ENCODE measurements around the gene TM6SF1.
"Not testable (repeated sequence)": the region's sequence is repeated elsewhere in the genome, so short reads cannot be mapped to it uniquely, and the experiment has no call there.

The TM6SF1 gene

DNA sequence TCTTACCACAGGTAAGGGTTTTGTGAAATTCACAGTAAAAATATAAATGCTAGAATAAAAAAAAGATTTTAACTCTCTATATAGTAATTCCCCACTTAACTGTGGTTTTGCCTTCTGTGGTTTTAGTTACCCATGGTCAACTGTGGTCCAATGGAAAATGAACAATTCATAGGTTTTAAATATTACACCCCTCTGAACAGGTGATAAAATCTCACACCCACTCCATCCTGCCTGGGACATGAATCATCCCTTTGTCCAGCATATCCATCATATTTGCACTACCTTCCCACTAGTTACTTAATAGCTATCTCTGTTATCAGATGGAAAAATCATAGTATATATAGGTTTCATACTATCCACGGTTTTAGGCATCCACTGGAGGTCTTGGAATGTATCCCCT, 50.9 kb downstream of the TM6SF1 start:
- ATAC-seq (replicated peaks) (no peak), DNase-seq (no peak)
- no peaks in the 10 kb centered on the region for H3K27me3 Mint-ChIP-seq
- H3K27ac Mint-ChIP-seq = no peak overlapping the region
- no peaks in the 10 kb centered on the region for H3K9me3 Mint-ChIP-seq
- no peak overlapping the region for H3K4me3 Mint-ChIP-seq
- H3K36me3 Mint-ChIP-seq = no peaks in the 10 kb centered on the region
- no peaks in the 10 kb centered on the region for H3K4me1 Mint-ChIP-seq

DNA sequence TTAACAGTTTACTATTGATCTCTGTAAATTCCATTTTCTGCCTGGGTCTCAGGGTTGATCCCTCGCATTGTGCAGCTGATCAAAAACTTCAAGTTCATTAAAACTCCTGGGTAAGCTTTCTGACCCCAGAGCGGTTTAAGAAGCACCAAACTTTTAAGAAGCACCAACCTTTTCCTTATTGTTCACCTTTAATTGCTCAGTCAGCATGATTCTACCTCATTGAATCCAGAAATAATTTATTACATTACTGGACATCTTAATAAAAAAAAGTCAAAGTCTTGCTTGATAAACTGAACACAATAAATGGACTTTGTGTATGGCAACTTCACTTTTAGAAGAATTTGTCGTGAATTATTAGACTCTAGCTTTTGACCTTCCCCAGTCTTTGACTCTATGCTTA, 53.3 kb downstream of the TM6SF1 start:
- Mint-ChIP-seq H3K4me1 (no peaks in the 10 kb centered on the region), H3K9me3 (no peaks in the 10 kb centered on the region), H3K4me3 (no peak overlapping the region), H3K36me3 (no peaks in the 10 kb centered on the region), H3K27ac (no peak overlapping the region), H3K27me3 (no peaks in the 10 kb centered on the region)
- DNase-seq (no peak), ATAC-seq (replicated peaks) (no peak)

DNA sequence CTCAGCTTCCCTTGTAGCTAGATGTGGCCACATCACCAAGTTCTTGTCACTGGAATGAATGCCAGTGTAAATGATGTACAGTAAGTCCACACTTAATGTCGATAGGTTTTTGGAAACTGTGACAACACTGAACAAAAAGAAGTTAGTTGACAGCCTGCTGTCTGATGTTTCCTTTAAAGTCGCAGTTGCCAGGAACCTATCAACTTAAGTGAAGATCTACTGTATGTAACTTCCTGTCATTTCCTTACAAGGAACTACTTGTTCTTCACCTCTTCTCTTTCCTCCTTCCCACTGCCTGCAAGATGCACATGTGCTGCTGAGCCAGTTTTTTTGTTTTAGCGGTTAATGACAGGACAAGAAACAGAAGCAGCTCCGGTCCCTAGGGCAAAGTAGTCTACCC, 55.6 kb downstream of the TM6SF1 start:
- no peaks in the 10 kb centered on the region for H3K4me1 Mint-ChIP-seq
- H3K27ac Mint-ChIP-seq = no peak overlapping the region
- H3K36me3 Mint-ChIP-seq = peaks cover 5% of the 10 kb centered on the region in 2 donors
- DNase-seq (no peak), ATAC-seq (replicated peaks) (no peak)
- no peak overlapping the region for H3K4me3 Mint-ChIP-seq
- peaks cover 8% of the 10 kb centered on the region in 2 donors for H3K9me3 Mint-ChIP-seq
- no peaks in the 10 kb centered on the region for H3K27me3 Mint-ChIP-seq

DNA sequence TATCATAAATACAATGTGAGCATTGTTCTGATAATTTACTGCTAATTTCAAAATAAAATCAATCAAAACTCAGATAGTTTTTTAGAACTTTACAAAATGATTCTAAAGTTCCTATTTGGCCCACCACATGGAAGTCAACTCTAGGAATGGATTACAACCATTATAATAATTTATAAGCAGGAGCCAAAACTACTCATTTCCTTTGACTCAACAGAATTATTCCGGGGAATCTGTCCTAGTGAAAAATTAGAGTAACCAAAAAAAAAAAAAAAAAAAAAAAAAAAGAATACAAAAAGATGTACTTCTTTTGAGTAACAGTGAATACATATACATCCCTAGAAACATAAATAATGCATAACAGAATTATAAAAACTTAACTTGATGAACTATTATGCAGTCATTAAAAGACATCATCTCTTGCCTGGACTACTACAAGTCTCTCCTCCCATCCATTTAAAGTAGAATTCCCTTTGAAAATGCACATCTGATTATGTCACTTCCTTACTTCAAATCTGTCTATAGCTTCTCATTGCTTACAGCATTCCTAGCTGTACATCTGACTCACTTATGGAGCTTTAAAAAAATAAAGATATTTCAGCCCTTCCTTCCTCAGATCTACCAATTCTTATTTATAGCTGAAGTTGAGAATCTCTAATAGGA, 56.8 kb downstream of the TM6SF1 start:
- DNase-seq (no peak), ATAC-seq (replicated peaks) (no peak)
- H3K36me3 Mint-ChIP-seq = peaks cover 5 to 8% of the 10 kb centered on the region in 2 donors
- no peak overlapping the region for H3K4me3 Mint-ChIP-seq
- H3K9me3 Mint-ChIP-seq = peaks cover 10 to 11% of the 10 kb centered on the region in 2 donors
- no peaks in the 10 kb centered on the region for H3K4me1 Mint-ChIP-seq
- peaks cover 0 to 4% of the 10 kb centered on the region in 2 donors for H3K27me3 Mint-ChIP-seq
- H3K27ac Mint-ChIP-seq = no peak overlapping the region

DNA sequence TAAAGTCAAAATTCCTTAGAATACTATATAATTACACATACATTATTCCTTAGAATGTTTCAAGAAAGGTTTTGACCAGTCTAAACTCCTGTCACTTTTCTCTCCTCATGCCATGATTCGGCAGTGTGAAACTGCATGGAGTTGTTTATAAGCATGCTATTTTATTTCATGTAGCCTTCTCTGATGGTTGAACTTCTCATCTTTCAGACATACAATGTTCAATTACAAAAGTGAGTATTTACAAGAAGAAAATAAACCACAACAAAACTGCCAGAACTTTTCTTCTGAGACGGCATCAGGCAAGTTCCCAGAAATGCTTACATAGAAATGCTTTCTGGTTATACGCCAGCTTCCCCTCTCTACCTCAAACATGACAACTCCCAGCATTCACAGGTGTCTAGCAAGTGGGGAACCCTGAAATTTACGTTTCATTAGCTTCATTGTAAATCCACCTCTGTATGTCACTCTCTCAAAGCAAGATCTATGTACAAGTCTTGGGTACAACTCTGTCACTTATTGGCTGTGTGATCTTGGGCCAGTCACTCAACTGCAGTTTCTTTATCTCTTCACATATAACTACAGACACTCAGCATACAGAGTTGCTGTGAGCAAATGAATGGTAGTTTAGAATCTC, 57.4 kb downstream of the TM6SF1 start:
- ATAC-seq (replicated peaks) (no peak), DNase-seq (no peak)
- Mint-ChIP-seq H3K36me3 (peaks cover 5 to 8% of the 10 kb centered on the region in 2 donors), H3K4me3 (no peak overlapping the region), H3K9me3 (peaks cover 10 to 11% of the 10 kb centered on the region in 2 donors), H3K4me1 (no peaks in the 10 kb centered on the region), H3K27me3 (peaks cover 0 to 4% of the 10 kb centered on the region in 2 donors), H3K27ac (no peak overlapping the region)

DNA sequence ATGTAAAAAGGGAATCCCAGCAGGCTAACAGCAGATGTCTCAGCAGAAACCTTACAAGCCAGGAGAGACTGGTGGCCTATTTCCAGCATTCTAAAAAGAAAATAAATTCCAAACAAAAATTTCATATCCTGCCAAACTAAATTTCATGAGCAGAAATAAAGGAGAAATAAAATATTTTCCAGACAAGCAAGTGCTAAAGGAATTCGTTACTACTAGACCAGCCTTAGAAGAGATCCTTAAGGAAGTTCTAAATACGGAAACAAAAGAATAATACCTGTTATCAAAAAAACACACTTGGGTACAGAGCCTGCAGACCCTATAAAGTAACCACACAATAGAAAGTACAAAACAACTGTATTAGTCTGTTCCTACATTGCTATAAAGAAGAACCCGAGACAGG, 58.8 kb downstream of the TM6SF1 start:
- Mint-ChIP-seq H3K4me1 (no peaks in the 10 kb centered on the region), H3K36me3 (peaks cover 5 to 8% of the 10 kb centered on the region in 2 donors), H3K4me3 (no peak overlapping the region), H3K27ac (no peak overlapping the region), H3K9me3 (peaks cover 10 to 11% of the 10 kb centered on the region in 2 donors), H3K27me3 (peaks cover 0 to 4% of the 10 kb centered on the region in 2 donors)
- DNase-seq (no peak), ATAC-seq (replicated peaks) (no peak)

DNA sequence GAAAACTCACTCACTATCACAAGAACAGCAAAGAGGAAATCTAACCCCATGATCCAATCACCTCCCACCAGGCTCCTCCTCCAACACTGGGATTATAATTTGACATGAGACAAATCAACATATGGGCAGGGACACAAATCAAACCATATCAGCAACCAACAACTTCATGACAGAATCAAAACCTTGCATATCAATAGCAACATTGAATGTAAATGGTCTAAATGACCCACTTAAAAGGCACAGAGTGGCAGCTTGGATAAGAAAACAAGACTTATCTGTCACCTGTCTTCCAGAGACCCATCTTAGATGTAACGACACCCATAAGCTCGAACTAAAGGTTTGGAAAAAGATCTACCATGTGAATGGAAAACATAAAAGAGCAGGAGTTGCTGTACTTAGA, 59.4 kb downstream of the TM6SF1 start:
- Mint-ChIP-seq H3K4me1 (no peaks in the 10 kb centered on the region), H3K4me3 (no peak overlapping the region), H3K36me3 (peaks cover 5 to 8% of the 10 kb centered on the region in 2 donors), H3K27ac (no peak overlapping the region), H3K27me3 (peaks cover 0 to 4% of the 10 kb centered on the region in 2 donors), H3K9me3 (peaks cover 10 to 11% of the 10 kb centered on the region in 2 donors)
- no peak for ATAC-seq (replicated peaks)
- no peak for DNase-seq

DNA sequence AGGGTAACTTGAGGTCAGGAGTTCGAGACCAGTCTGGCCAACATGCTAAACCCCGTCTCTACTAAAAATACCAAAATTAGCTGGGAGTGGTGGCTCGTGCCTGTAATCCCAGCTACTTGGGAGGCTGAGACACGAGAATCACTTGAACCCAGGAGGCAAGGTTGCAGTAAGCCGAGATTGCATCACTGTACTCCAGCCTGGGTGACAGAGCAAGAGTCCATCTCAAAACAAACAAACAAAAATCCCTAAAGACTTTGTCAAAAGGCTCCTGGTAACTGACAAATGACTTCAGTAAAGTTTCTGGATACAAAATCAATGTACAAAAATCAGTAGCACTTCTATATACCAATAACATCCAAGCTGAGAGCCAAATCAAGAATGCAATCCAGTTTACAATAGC, 62.1 kb downstream of the TM6SF1 start:
- H3K9me3 Mint-ChIP-seq = peaks cover 10 to 11% of the 10 kb centered on the region in 2 donors
- H3K27ac Mint-ChIP-seq; ATAC-seq (replicated peaks); DNase-seq; H3K36me3 Mint-ChIP-seq; H3K4me3 Mint-ChIP-seq; H3K27me3 Mint-ChIP-seq; H3K4me1 Mint-ChIP-seq: not testable (repeated sequence)

DNA sequence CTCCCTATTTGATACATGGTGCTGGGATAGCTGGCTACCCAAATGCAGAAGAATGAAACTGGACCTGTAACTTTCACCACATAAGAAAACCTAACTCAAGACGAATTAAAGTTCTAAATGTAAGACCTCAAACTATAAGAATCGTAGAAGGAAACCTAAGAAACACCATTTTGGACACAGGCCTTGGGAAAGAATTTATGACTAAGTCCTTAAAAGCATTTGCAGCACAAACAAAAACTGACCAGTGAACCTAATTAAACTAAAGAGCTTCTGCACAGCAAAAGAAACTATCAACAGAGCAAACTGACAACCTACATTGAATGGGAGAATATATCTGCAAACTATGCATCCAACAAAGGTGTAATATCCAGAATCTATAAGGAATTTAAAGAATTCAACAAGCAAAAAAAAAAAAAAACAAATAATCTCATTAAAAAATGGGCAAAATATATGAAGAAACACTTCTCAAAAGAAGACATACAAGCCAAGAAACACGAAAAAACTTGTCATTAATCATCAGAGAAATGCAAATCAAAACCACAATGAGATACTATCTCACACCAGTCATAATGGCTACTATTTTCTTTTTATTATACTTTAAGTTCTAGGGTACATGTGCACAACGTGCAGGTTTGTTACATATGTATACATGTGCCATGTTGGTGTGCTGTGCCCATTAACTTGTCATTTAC, 63.2 kb downstream of the TM6SF1 start:
- Mint-ChIP-seq H3K4me3 (no peak overlapping the region), H3K27me3 (peaks cover 0 to 4% of the 10 kb centered on the region in 2 donors), H3K27ac (no peak overlapping the region), H3K36me3 (peaks cover 5 to 8% of the 10 kb centered on the region in 2 donors), H3K4me1 (no peaks in the 10 kb centered on the region), H3K9me3 (peaks cover 10 to 11% of the 10 kb centered on the region in 2 donors)
- ATAC-seq (replicated peaks) (no peak), DNase-seq (no peak)

DNA sequence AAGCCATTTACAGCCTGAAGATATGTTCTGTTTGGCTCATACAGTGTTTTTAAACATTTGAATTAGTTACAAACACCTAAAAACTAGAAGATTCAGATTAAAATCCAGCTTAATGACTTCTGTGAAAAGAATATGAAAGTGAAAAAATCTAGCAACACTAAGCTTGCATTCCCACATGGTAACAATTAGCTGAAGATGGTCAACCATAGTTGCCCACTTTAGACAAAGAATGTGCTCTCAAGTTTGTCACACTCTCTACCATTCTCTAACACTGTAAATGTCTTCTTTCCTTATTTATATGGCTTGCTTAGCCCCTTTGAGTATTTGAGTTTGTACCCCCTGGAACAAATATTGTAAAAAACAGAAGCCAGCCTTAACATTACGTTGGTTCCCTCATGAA, 67.4 kb downstream of the TM6SF1 start:
- Mint-ChIP-seq H3K9me3 (no peaks in the 10 kb centered on the region), H3K27me3 (no peaks in the 10 kb centered on the region), H3K27ac (no peak overlapping the region), H3K36me3 (peaks cover 0 to 2% of the 10 kb centered on the region in 2 donors), H3K4me1 (no peaks in the 10 kb centered on the region), H3K4me3 (no peak overlapping the region)
- ATAC-seq (replicated peaks) (no peak), DNase-seq (no peak)

DNA sequence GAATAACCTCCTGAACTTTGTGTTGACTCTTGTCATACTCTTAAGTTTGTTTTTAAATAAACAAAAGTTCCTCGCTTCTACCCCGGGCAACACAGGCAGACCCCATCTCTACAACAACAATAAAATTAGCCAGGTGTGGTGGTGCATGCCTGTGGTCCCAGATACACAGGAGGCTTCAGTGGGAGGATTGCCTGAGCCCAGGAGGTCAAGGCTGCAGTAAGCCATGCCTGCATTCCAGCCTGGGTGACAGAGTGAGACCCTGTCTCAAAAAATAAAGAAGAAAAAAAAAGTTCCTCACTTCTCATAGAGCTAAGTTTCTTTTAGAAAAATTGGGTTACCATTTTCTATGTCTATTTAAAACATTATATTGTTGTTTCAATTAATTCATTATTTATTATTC, 70.9 kb downstream of the TM6SF1 start:
- no peak for DNase-seq
- H3K9me3 Mint-ChIP-seq = no peaks in the 10 kb centered on the region
- no peak overlapping the region for H3K4me3 Mint-ChIP-seq
- peaks cover 0 to 2% of the 10 kb centered on the region in 2 donors for H3K36me3 Mint-ChIP-seq
- no peaks in the 10 kb centered on the region for H3K27me3 Mint-ChIP-seq
- no peaks in the 10 kb centered on the region for H3K4me1 Mint-ChIP-seq
- no peak overlapping the region for H3K27ac Mint-ChIP-seq
- no peak for ATAC-seq (replicated peaks)

DNA sequence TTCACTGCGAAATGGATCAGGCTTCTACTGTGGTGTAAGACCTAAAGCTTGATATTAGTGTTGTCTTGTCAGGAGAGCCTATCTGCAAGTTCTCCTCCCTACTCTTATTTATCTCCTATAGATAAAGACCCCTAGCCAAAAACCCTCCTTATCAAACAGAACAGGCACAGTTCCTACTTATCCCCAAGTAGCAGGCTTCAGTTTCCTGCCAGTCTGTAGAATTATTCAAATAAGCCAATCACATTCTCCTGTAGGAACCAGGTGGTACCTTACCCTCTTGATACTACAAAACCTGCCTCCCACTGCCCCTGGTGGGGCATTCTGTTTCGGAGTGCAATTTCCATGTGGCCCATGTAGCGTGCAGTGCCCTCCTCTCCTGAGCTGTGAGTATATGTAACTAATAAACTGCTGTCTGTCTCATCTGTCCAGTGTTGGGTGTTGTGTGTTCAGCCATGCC, 71.5 kb downstream of the TM6SF1 start:
- no peaks in the 10 kb centered on the region for H3K9me3 Mint-ChIP-seq
- no peaks in the 10 kb centered on the region for H3K27me3 Mint-ChIP-seq
- H3K27ac Mint-ChIP-seq = no peak overlapping the region
- H3K36me3 Mint-ChIP-seq = peaks cover 0 to 2% of the 10 kb centered on the region in 2 donors
- DNase-seq (no peak), ATAC-seq (replicated peaks) (no peak)
- H3K4me1 Mint-ChIP-seq = no peaks in the 10 kb centered on the region
- no peak overlapping the region for H3K4me3 Mint-ChIP-seq

DNA sequence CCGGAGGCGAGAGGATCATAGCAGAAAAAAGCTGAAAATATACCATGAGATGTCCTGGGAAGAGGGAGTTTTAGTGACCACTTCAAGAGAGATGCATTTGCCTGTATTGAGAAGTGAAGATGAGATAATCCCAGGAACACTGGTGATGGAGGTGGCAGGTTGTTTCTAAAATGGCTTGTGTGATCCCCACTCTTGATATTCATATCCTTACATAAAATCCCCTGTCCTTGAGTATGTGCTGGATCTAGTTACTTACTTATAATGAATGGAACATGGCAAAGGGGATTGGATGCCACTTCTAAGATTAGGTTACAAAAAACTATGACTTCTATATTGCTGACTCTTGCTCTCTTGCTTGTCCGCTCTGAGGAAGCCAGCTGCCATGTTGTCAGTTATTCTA, 78.1 kb downstream of the TM6SF1 start:
- no peak overlapping the region for H3K27ac Mint-ChIP-seq
- no peaks in the 10 kb centered on the region for H3K27me3 Mint-ChIP-seq
- H3K36me3 Mint-ChIP-seq = no peaks in the 10 kb centered on the region
- H3K4me1 Mint-ChIP-seq = peaks cover 0 to 3% of the 10 kb centered on the region in 2 donors
- no peaks in the 10 kb centered on the region for H3K9me3 Mint-ChIP-seq
- ATAC-seq (replicated peaks) (no peak), DNase-seq (no peak)
- no peak overlapping the region for H3K4me3 Mint-ChIP-seq

All from stimulated activated naive B cell treated with anti-CD40 and anti-IgM and Interleukin-4, amounts not matched to agents 10 μg/mL and 1 μg/mL and 100 μg/mL, for 72 hours (primary cell).